Astrocyte of the spinal cord (primary cell): Measurements from ENCODE around the gene DYRK2.

Source experiments
- DNase-seq: peaks from one replicate; pipeline ENCODE4 v3.0.0; 2011; ENCODE audit warnings: low read depth, low spot score
- H3K4me3 ChIP-seq: 2 replicates; pipeline ENCODE4 v1.5.1; 2011; ENCODE audit warnings: low read depth, mild to moderate bottlenecking, low read length, moderate library complexity
- CTCF ChIP-seq: IDR thresholded peaks from 2 replicates; pipeline ENCODE4 v1.5.1; 2012; ENCODE audit warnings: low read depth, mild to moderate bottlenecking, low read length, inconsistent platforms
- in situ Hi-C: cut with HindIII; loops from 2 replicates; pipeline ENCODE4 v1.10.0; 2017; ENCODE audit warnings: low sequenced_read_pairs

DYRK2 gene

GRCh38 chr12:67712011-67712410 lies 63.5 kb downstream of the DYRK2 start:
- no peak for DNase-seq
- in situ Hi-C loops = no loop called here
- TF ChIP-seq CTCF = no peak
- H3K4me3 ChIP-seq = no peak overlapping the region

GRCh38 chr12:67714648-67715047 lies 66.1 kb downstream of the DYRK2 start:
- in situ Hi-C loops = no loop called here
- no peak for DNase-seq
- no peak for TF ChIP-seq CTCF
- no peak overlapping the region for H3K4me3 ChIP-seq
